HT-29 (cell line): ENCODE measurements around the gene MRPL58. TPM values are rescaled to one million over a fixed set of nuclear protein-coding genes. Genes with fewer than 3 reads are reported as not detected.
"Not testable (repeated sequence)": the region's sequence is repeated elsewhere in the genome, so short reads cannot be mapped to it uniquely, and the experiment has no call there.

Experiments used
- DNase-seq: peaks from one replicate; pipeline ENCODE4 v3.0.0-alpha.2; 2015; ENCODE audit warnings: low spot score
- total RNA-seq: library from RNA; depleted of rRNA; stranded (reverse); fragments of >200 nt; shearing (Covaris generic); gene quantifications from 2 replicates; pipeline ENCODE4 v1.2.3, GENCODE V29; 2014

The MRPL58 gene
- total RNA-seq, 1 experiment from 2014 or later, result 61.7 TPM

DNA sequence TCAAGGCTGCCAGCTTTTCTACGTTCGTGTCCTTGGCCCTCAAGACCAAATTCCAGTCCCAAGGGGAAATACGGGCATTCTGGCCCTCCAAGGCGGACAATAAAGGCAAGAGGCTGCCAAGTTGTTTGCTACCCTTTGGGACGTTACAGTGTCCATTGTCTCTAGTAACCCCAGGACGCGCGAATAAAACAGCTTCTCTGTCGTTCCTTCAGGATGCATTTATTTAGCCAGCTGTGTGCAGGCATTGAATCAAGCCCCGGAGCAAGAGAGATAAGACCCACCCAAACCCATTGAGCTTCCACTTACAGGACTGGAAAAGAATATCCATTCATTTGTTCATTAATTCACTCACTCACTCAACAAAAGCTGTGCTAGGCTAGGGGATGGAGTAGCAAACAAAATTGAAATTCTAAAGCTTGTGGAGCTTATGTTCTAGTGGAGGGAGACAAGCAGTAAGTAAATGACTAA lies 656 bp downstream of the MRPL58 start:
- no peak for DNase-seq

DNA sequence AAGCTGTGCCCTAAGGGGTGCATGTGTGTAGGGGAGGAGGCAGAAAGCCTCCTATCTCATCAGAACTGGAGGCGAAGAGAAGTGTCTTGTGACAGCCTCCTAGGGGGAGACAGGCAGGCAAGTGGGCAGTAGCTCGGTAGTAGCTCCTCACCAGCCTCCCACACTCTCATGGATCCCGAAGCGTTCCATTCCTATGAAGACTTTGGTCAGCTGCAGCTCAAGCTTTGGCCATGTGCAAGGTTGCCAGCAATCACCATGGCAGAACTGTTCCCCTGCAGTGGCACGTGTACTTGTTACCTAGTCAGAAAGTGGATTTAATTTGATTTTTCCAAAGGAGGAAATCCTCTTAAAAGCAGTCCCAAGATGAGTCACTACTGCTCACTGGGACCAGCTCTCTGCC lies 6.7 kb downstream of the MRPL58 start:
- DNase-seq, result no peak

DNA sequence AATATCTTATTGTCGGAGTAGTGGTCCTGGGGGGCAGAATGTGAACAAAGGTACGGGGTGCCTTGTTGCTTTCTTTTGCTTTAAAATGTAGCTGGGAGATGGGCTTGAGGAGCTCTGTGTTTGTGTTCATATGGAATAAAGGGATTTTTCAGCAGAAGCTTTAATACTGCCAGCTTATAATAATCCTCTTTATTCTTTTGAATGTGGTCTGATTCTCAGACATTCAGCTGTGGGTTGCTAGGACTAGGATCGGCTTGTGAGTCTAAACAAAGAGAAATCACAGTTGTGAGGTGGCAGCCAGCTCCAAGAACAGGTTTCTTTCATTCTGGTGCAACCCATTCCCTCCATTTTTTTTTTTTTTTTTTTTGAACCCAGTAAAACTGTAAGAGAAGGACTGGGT lies 7.2 kb downstream of the MRPL58 start:
- DNase-seq, result no peak

DNA sequence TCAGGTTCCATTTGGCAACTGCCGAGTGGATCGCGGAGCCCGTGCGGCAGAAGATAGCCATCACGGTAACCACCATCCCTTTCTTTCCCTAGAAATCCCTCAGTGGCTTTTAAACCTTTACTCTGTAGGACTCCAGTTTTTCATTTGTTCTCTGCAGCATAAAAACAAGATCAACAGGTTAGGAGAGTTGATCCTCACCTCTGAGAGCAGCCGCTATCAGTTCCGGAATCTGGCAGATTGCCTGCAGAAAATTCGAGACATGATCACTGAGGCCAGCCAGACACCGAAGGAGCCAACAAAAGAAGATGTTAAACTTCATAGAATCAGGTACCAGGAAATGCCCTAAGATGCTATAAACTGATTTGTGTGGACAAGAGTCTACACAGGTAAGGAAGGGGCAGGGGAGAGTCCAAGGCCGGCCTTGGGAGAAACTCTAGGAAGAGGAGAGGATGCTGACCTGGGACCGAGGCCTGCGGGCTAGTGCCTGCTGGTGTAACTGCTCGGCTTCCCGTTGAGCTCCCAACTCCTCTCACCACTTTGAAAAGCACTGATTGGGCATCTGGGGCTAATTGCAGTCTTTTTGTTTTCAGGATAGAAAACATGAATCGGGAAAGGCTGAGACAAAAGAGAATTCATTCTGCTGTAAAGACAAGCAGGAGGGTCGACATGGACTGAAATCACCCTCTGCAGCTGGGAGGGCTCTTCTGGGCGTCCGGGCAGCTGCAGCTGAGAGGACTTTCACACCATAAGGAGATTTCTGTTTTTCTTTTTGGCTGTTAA lies 8.1 kb downstream of the MRPL58 start:
- DNase-seq, result no peak

DNA sequence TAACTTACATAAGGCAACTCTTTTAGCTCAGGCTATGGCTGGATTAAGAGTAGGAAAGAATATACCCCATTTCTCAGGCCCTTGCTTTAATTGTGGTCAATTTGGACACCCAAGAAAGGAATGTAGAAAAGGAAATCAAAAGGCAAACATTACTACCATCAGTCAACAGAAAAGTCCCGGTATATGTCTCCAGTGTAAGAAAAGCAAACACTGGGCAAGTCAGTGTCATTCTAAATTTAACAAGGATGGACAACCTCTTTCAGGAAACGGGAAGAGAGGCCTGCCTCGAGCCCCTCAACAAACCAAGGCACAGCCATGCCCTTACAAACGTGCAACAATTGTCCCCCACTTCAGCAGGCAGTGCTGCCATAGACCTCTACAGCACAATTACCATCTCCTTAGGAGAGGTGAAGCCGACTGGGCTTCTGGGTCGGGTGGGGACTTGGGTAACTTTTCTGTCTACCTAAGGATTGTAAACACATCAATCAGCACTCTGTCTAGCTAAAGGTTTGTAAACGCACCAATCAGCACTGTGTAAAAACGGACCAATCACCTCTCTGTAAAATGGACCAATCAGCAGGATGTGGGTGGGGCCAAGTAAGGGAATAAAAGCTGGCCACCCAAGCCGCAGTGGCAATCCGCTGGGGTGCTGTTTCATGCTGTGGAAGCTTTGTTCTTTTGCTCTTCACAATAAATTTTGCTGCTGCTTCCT lies 12.4 kb downstream of the MRPL58 start:
- no peak for DNase-seq

DNA sequence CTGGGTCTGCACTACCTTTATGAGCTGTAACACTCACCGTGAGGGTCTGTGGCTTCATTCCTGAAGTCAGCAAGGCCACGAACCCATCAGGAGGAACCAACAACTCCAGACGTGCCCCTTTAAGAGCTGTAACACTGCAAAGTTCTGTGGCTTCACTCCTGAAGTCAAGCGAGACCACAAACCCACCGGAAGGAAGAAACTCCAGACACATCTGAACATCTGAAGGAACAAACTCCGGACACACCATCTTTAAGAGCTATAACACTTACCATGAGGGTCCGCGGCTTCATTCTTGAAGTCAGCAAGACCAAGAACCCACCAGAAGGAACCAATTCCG lies 12.9 kb downstream of the MRPL58 start:
- not testable (repeated sequence) for DNase-seq

DNA sequence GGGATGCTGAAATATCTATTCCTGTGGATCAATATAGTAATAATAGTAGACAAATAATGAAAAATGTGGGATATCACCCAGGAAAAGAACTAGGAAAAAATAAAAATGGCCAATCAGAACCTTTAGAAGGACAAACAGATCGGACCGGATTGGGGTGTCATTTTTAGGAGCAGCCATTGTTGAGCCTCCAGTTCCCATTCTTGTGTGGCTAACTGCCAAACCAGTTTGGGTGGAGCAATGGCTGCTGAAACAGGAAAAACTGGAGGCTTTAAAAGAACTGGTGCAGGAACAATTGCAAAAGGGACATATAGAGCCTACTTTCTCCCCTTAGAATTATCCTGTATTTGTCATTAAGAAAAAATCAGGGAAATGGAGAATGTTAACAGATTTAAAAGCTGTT lies 14.2 kb downstream of the MRPL58 start:
- DNase-seq, result peak; percentile 74

DNA sequence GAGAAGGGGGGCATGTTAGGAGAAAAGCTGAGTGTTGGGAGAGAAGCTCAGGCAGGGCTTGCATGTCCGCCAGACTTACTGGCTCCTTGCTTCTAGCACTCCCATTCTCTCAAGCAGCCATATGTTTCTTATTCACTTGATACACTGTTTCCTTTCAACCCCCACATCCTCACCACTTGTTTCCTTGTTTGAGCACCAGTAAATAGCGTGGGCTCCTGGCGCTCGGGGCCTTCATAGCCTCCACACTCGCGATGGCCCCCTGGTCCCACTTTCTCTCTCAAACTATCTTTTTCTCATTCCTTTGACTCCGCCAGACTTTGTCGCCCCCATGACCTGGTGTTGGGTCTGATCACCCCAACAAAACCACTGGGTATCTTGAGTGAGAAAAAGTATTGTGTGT lies 17.7 kb downstream of the MRPL58 start:
- no peak for DNase-seq

DNA sequence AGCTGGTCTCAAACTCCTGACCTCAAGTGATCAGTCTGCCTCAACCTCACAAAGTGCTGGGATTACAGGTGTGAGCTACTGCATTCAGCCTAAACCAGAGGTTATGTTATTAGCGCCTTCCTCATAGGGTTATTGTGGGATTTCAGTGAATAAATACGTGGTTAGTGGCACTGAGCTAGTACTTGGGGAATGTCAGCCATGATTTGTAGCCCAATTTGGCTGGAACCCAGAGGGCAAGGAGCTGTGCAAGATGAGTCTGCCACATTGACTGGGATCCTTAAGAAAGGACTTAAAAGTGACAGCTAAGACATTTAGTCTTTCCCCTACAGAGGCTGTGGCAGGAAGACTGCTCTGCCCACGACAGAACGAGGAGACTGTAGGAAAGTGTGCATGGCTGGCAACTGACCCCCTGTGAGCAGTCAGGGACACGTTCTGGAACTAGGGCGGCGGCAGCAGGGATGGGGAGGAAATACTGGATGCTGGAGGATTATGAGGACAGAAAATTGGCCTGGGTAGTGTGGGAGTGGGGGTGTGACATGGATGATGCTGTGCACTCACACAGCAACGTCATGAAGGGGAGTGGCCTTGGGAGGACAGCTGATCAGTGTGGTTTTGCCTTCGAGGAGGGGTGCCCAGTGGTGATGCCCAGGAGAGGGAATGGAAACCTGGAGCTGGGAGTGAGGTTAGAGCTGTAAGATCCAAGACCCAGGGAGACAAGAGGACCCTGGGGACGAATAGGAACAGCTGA lies 19.7 kb downstream of the MRPL58 start:
- peak; percentile 78 for DNase-seq

DNA sequence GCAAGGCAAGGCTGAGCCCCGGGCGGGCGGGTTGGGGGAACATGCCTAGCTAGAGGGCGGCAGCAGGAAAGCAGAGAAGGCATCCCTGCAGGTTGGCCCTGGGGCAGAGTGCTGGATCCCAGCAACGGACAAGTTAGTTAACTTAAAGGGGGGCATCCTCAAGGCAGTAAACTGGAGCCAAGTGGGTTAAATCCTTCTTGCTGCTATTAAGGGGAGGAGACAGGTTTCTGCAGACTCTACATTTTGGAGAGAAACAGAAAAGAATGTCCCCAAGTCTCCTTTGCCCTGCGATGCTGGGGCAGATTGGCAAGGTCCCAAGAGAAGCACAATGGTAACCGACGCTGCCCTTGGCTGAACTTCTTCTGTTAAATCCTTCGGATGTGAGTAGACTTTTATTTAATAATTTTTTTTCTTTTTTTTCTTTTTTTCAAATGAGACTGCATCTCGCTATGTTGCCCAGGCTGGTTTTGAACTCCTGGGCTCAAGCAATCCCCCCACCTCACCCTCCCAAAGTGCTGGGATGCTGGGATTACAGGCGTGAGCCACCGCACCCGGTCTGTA lies 20.3 kb downstream of the MRPL58 start:
- no peak for DNase-seq

DNA sequence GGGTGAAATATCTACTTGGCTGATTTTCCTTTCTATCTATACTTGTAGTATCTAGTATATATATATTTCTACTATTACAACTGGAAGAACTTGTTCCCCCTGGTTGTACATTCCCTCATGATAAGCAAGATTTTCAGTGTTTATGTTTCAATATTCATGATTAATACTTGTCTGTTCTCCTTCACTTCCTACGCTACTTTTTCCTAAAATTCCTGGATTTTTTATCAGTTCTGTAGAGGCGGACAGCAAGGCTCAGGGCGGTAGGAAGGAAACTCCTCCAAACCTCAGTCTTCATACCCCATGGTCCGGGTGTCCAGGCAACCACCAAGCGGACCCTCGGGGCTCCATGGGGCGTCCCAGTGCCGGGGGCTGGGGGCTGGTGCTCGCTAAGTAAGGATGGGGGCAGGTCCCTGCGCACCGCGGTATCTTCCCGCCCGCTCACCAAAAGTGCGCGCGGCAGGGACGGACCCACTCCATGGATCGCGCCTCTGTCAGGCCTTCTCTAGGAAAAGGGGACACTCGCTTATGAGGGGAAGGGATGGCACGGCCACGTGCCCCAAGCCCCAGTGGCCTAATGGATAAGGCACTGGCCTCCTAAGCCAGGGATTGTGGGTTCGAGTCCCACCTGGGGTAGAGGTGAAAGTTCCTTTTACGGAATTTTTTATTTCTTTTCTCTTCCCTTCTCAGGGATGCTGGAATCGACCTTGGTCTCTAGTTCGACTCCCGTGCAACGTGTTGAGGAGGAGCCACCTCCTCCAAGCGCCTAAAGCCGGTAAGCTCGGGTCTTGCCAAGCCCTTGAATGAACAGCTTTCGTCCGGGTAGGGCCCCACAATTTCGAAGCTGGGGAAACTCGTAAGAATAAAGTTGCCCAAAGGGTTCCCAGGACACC lies 21.1 kb downstream of the MRPL58 start:
- peak; percentile 99 for DNase-seq

DNA sequence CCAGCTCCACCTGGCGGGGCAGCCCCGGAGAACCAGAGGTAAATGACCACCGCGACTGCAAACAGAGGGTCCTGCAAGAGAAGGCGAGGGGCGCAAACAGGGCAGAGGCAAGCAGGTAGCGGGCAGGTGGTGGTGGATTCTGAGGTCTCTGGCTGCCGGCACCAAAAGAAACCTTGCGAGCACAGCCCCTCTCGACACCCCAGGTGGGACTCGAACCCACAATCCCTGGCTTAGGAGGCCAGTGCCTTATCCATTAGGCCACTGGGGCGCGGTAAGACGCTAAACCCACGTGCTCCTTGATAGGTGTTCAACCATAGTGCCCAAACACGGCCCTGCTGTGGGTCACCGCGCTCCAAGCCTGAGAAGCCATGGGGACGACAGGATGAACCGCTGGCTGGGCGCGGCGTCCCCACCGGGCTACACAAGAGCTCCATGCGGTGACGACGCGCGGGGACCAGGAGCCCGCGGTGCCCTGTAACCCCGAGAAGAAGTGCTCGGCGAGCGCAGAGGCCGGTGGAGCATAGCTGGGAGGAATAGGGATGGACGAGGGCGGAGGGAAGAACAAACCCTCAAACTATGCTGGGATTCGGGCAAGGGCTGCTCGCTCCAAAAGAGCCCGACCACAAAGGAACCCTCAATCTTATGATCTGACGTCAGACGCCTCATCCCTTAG lies 21.9 kb downstream of the MRPL58 start:
- DNase-seq, result peak; percentile 98

DNA sequence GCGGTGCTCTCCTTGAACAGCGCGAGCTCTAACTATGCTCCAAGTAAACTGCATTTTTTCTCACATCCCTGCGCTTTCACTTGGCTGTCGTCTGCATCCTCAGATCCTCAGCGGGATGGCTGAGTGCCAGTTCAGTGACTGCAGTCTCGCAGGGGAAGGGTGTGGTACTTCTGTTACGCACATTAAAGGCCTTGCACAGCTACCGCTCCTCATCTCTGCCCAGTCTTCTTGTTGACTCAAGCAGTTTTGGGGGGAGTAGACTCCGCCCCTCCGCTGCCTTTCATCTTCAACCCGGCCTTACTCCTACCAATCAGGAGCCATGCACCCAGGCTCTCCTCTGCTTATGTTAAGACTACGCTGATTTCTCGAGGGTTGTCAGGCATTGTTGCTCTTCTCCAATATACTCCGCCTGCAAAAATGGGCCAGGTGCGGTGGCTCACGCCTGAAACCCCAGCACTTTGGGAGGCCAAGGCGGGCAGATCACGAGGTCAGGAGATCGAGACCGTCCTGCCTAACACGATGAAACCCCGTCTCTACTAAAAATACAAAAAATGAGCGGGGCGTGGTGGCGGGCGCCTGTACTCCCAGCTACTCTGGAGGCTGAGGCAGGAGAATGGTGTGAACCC lies 24.3 kb downstream of the MRPL58 start:
- DNase-seq, result peak; percentile 84

DNA sequence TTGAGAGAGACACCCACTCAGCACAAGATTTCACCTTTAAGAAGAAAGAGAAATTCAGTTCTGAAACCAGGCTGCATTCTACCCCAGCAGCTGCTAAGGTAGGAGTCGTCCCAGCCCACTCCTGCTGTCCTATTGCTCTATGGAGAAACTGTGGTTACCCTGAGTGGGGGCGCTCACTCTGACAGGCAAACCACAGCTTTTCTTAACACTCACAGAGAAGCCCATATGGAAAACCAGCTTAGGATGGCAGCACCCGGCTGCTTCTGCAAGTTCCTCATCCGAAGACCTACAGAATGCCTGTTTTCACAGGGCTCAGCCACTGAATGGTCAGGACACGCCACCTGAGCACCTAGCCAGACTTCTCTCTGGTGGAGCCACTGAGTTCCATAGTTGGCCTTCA lies 26.8 kb downstream of the MRPL58 start:
- no peak for DNase-seq

DNA sequence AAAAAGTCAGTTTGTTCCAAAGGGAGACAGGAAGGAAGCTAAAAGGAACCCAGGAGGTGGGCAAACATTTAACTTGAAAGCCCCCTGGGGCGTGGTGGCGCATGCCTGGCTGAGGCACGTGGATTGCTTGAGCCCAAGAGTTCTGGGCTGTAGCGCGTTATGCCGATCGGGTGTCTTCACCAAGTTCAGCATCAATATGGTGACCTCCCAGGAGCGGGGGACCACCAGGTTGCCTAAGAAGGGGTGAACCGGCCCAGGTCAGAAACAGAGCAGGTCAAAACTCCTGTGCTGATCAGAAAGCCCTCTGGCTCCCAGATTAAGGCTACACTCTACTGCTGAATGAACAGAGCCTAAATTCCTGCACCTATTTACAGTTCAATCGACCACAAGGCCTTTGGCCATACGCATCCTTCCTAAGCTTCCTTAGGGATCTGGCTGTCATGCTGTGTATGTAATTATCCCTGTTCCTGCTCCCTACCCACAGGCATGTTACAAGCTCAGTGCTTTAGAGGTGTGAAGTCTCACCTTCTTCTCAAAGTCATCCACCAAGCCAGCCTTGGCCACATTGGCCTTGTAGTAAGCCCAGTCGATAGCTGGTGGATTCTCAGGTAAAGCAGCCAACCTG lies 29.3 kb downstream of the MRPL58 start:
- no peak for DNase-seq

DNA sequence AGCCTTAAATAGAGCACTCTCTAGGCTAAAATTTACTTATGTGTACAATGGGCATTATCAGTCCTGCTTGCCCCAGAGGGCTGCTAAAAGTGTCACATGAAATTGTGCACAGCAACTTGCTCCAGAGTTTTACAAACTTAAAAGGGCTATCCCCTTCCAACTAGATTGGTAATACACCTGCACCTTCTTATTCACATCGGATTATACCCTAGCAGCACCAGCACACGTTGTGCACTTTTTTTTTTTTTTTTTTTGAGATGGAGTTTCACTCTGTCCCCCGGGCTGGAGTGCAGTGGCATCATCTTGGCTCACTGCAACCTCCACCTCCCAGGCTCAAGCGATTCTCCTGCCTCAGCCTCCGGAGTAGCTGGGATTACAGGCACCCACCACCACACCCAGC lies 31.3 kb downstream of the MRPL58 start:
- DNase-seq, result not testable (repeated sequence)

DNA sequence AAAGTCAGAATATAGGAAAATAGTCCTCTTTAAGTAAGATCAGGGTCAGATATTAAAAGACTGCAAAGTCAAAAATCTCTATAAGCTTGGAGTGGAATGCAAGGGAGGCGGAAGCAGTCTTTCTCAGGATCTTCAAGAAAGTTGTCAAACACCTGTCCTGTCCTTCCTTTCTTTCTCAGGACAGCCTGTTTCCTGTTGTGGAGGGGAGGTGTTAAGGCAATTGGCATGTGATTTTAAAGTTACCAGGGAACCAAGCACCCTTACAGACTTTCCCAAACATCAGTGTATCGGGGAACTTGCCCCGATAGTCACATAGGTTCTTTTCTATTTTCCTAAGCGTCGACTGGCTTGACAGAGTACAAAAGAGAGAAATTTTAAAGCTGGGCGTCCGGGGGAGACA lies 32.2 kb downstream of the MRPL58 start:
- DNase-seq, result no peak

DNA sequence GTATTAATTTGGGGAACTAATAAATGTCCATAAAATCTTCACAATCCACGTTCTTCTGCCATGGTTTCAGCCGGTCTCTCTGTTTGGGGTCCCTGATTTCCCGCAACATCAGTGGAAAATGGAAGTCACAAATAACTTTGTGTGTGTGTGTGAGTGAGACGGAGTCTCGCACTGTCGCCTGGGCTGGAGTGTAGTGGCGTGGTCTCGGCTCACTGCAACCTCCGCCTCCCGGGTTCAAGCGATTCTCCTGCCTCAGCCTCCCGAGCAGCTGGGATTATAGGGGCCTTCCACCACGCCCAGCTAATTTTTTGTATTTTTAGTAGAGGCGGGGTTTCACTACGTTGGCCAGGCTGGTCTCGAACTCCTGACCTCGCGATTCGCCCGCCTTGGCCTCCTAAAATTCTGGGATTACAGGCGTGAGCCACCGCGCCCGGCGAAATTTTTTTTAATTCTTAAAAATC lies 33.5 kb downstream of the MRPL58 start:
- DNase-seq, result not testable (repeated sequence)
